A549 (cell line): ENCODE measurements around the gene INSYN1.

Experiments used
- CHD2 ChIP-seq: fragments of 150-350 bp; IDR thresholded peaks from 2 replicates; pipeline ENCODE4 v1.6.1; 2014; ENCODE audit warnings: low read length; ENCODE audit not compliant: partially characterized antibody
- EP300 ChIP-seq, 2 experiments: fragments of >200 bp; sonication (Bioruptor Twin); formaldehyde crosslinking; IDR thresholded peaks; 2 replicates in 1 of 2; 3 replicates in 1 of 2; pipeline ENCODE4 v1.6.1; 2016 to 2017
- KDM1A ChIP-seq: fragments of 200-600 bp; sonication (generic); IDR thresholded peaks from 2 replicates; pipeline ENCODE4 v1.6.1; 2016; ENCODE audit warnings: low read depth, mild to moderate bottlenecking
- REST ChIP-seq: fragments of 200-600 bp; sonication (generic); IDR thresholded peaks from 2 replicates; pipeline ENCODE4 v1.6.1; 2016; ENCODE audit warnings: antibody characterized with exemption, mild to moderate bottlenecking, moderate library complexity
- TF ChIP-seq, protein P1 (sequence below): fragments of >200 bp; sonication (Bioruptor Twin); formaldehyde crosslinking; IDR thresholded peaks from 3 replicates; pipeline ENCODE4 v1.5.1; 2016
- TF ChIP-seq, protein P2 (sequence below): fragments of 250-450 bp; sonication (Bioruptor Pico); IDR thresholded peaks from 2 replicates; pipeline ENCODE4 v1.5.0; 2021; ENCODE audit warnings: mild to moderate bottlenecking, moderate library complexity, borderline replicate concordance
- TF ChIP-seq, protein P3 (sequence below): IDR thresholded peaks from 2 replicates; pipeline ENCODE4 v1.6.1; 2012
- TF ChIP-seq, protein P4 (sequence below): IDR thresholded peaks from 2 replicates; pipeline ENCODE4 v1.6.1; 2012; ENCODE audit warnings: low read depth, borderline replicate concordance

DNA sequence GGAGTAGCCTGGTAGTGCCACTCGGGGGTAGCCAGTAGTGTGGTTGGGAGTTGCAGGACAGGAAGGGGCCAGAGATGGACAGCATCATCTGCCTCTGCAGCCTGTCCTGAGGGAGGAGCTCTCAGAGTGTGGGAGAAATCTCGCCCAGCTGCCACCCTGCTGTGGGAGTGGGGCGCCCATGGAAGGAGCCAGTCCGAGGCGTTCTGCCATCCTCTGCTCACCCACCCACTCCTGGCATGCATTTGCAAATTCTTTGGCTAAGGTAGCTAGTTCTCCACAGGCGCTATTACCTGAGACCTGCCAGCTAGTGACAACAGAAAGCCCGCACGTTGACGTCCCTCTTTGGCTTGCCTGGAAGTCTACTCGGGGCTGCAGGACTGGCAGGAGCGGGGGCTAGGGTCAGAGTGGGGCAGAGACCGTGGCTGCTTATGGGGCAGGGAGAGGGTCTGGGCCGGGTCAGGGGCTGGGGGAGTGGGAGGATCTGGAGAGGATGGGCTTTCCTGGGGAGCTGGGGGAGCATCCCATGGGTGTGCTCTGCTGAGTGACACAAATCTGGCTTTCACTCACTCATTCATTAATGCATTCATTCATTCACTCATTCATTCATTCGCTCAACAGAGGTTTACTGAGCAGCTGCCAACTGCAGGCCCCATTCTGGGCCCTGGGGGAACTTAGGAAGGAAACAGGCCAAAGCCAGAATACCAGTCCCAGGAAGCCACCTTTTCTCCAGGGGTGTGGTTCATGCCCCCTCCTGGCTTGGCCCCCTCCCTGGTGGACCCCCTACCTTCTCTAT, 44.4 kb upstream of the INSYN1 start:
- TF ChIP-seq, protein P1, sequence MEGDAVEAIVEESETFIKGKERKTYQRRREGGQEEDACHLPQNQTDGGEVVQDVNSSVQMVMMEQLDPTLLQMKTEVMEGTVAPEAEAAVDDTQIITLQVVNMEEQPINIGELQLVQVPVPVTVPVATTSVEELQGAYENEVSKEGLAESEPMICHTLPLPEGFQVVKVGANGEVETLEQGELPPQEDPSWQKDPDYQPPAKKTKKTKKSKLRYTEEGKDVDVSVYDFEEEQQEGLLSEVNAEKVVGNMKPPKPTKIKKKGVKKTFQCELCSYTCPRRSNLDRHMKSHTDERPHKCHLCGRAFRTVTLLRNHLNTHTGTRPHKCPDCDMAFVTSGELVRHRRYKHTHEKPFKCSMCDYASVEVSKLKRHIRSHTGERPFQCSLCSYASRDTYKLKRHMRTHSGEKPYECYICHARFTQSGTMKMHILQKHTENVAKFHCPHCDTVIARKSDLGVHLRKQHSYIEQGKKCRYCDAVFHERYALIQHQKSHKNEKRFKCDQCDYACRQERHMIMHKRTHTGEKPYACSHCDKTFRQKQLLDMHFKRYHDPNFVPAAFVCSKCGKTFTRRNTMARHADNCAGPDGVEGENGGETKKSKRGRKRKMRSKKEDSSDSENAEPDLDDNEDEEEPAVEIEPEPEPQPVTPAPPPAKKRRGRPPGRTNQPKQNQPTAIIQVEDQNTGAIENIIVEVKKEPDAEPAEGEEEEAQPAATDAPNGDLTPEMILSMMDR: no peak
- TF ChIP-seq, protein P2, sequence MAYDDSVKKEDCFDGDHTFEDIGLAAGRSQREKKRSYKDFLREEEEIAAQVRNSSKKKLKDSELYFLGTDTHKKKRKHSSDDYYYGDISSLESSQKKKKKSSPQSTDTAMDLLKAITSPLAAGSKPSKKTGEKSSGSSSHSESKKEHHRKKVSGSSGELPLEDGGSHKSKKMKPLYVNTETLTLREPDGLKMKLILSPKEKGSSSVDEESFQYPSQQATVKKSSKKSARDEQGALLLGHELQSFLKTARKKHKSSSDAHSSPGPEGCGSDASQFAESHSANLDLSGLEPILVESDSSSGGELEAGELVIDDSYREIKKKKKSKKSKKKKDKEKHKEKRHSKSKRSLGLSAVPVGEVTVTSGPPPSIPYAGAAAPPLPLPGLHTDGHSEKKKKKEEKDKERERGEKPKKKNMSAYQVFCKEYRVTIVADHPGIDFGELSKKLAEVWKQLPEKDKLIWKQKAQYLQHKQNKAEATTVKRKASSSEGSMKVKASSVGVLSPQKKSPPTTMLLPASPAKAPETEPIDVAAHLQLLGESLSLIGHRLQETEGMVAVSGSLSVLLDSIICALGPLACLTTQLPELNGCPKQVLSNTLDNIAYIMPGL (CRISPR knock-in tag): no peak
- no peak for TF ChIP-seq KDM1A
- TF ChIP-seq CHD2: no peak
- TF ChIP-seq, protein P3, sequence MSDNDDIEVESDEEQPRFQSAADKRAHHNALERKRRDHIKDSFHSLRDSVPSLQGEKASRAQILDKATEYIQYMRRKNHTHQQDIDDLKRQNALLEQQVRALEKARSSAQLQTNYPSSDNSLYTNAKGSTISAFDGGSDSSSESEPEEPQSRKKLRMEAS: no peak
- TF ChIP-seq REST: no peak
- TF ChIP-seq, protein P4, sequence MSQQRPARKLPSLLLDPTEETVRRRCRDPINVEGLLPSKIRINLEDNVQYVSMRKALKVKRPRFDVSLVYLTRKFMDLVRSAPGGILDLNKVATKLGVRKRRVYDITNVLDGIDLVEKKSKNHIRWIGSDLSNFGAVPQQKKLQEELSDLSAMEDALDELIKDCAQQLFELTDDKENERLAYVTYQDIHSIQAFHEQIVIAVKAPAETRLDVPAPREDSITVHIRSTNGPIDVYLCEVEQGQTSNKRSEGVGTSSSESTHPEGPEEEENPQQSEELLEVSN: no peak
- no peak for TF ChIP-seq EP300 (IDR thresholded peaks at IDR 0.05)
